ENCODE results near the gene PRDM11.

Gene PRDM11

DNA sequence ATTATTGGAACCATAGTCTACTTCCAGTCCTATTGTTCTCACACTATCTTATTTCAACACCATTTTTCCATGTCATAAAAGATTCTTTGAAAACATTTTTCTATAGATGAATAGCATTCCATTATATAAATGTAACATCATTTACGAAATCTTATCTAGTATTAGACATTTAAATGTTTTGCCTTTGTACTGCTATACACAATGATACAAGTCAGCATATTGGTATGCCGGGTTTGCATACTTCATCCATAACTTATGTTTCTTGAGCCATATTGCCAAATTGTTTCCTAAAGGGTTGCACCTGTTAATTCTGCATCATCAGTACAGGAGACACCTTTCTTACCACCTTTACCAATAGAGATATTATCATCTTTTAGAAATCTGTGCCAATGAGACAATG lies 71.6 kb downstream of the PRDM11 start:
- TF ChIP-seq, protein P1, sequence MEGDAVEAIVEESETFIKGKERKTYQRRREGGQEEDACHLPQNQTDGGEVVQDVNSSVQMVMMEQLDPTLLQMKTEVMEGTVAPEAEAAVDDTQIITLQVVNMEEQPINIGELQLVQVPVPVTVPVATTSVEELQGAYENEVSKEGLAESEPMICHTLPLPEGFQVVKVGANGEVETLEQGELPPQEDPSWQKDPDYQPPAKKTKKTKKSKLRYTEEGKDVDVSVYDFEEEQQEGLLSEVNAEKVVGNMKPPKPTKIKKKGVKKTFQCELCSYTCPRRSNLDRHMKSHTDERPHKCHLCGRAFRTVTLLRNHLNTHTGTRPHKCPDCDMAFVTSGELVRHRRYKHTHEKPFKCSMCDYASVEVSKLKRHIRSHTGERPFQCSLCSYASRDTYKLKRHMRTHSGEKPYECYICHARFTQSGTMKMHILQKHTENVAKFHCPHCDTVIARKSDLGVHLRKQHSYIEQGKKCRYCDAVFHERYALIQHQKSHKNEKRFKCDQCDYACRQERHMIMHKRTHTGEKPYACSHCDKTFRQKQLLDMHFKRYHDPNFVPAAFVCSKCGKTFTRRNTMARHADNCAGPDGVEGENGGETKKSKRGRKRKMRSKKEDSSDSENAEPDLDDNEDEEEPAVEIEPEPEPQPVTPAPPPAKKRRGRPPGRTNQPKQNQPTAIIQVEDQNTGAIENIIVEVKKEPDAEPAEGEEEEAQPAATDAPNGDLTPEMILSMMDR (IDR thresholded peaks at IDR 0.05), result no peak
- no peaks in the 10 kb centered on the region for H3K36me3 ChIP-seq (ENCODE audit: control insufficient read depth, insufficient read depth, low read length)

DNA sequence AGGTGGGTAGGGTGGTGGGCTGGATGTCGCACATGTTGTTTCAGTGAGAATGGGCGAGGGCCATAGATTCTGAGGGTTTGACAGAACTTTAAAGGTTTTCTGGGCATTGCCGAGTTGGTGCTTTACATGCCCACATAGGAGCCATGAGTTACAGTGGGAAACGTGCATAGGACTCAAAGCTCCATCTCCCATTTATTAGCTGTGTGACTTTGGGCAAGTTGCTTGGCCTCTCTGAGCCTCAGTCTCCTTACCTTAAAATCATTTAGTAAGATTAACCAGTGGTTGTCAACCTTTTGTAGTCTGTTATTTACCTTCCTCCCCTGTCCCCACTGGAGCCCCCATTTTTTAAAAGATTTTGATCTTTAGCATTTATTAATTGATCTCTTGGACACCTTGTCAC lies 72.3 kb downstream of the PRDM11 start:
- no peak overlapping the region for H3K9ac ChIP-seq
- H3K27ac ChIP-seq, result no peak overlapping the region
- TF ChIP-seq, protein P1 (IDR thresholded peaks at IDR 0.05), result no peak
- H3K79me2 ChIP-seq, result no peaks in the 10 kb centered on the region
- no peak overlapping the region for H3K4me3 ChIP-seq (ENCODE audit: low read depth, low read length)
- H2AFZ ChIP-seq, result no peak overlapping the region
- no peaks in the 10 kb centered on the region for H3K9me3 ChIP-seq (ENCODE audit: control insufficient read depth, low read length)
- no peaks in the 10 kb centered on the region for H3K36me3 ChIP-seq (ENCODE audit: control insufficient read depth, insufficient read depth, low read length)
- H3K4me2 ChIP-seq (ENCODE audit: low read length), result no peak overlapping the region
- H3K27me3 ChIP-seq (ENCODE audit: control insufficient read depth, insufficient read depth, low read length), result no peaks in the 10 kb centered on the region
- no peaks in the 10 kb centered on the region for H3K4me1 ChIP-seq

More for the DNA sequence above, 71.6 kb downstream of the PRDM11 start:
- Histone ChIP-seq H3K9ac (no peak overlapping the region), H3K27me3 (ENCODE audit: control insufficient read depth, insufficient read depth, low read length) (no peaks in the 10 kb centered on the region), H3K9me3 (ENCODE audit: control insufficient read depth, low read length) (no peaks in the 10 kb centered on the region), H3K4me2 (ENCODE audit: low read length) (no peak overlapping the region), H3K4me1 (no peaks in the 10 kb centered on the region), H3K79me2 (no peaks in the 10 kb centered on the region), H3K4me3 (ENCODE audit: low read depth, low read length) (no peak overlapping the region), H2AFZ (no peak overlapping the region), H3K27ac (no peak overlapping the region)

DNA sequence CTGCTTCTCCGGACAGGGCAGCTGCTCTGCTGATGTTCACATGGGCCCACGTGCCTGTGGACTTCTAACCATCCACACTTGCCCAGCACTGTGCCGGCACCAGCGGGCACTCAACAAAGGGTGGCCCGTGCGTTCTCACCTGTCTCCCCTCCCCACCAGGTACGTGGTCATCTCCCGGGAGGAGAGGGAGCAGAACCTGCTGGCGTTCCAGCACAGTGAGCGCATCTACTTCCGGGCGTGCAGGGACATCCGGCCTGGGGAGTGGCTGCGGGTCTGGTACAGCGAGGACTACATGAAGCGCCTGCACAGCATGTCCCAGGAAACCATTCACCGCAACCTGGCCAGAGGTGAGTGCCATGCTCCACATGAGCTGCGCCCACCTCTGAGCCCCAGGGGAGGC lies 73.0 kb downstream of the PRDM11 start:
- Histone ChIP-seq H3K27ac (no peak overlapping the region), H3K4me1 (no peaks in the 10 kb centered on the region), H3K9me3 (ENCODE audit: control insufficient read depth, low read length) (no peaks in the 10 kb centered on the region), H3K79me2 (no peaks in the 10 kb centered on the region), H3K27me3 (ENCODE audit: control insufficient read depth, insufficient read depth, low read length) (no peaks in the 10 kb centered on the region), H3K4me2 (ENCODE audit: low read length) (no peak overlapping the region), H3K4me3 (ENCODE audit: low read depth, low read length) (no peak overlapping the region), H2AFZ (no peak overlapping the region), H3K9ac (no peak overlapping the region), H3K36me3 (ENCODE audit: control insufficient read depth, insufficient read depth, low read length) (no peaks in the 10 kb centered on the region)
- TF ChIP-seq, protein P1 (IDR thresholded peaks at IDR 0.05), result no peak

DNA sequence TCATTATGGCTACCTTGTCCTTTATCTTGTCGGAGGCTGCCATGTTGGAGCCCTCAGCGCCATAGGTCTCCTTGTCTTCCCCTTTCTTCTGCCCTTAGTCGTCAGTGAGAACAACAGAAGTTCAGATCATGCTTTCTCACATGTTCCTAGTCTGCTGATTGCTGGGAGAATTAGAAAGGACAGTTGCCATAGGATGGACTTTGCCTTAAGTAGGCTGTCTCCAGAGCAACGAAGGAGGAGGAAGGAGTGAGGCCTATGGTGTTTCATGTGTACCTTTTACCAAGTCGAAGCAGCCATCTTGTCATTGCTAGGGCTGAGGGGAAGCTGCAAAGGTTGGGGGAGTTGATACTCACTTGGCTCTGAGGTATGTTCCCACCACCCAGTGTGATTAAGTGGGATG lies 77.1 kb downstream of the PRDM11 start:
- Histone ChIP-seq H2AFZ (no peak overlapping the region), H3K27me3 (ENCODE audit: control insufficient read depth, insufficient read depth, low read length) (no peaks in the 10 kb centered on the region), H3K4me1 (no peaks in the 10 kb centered on the region), H3K9ac (no peak overlapping the region), H3K9me3 (ENCODE audit: control insufficient read depth, low read length) (no peaks in the 10 kb centered on the region), H3K4me2 (ENCODE audit: low read length) (no peak overlapping the region), H3K27ac (no peak overlapping the region), H3K36me3 (ENCODE audit: control insufficient read depth, insufficient read depth, low read length) (no peaks in the 10 kb centered on the region), H3K4me3 (ENCODE audit: low read depth, low read length) (no peak overlapping the region), H3K79me2 (no peaks in the 10 kb centered on the region)
- TF ChIP-seq, protein P1 (IDR thresholded peaks at IDR 0.05), result no peak

DNA sequence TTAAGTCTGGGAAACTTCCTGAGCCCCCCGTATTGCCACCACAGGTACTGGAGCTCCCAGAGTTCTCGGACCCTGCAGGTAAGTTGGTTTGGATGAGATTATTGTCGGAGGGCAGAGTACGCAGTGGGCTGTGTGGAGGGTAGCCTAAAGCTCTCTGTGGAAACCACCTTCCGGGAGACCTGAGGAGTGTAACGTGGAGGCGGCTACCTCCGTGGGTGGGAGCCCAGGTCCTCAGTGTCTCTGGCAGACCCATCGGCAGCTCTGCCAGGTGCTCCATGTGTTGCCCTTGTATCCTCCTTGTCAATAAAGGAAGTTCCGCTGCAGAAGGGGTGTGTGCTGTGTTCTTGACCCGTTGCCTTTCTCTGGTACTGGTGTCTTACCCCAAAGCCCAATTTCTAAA lies 78.3 kb downstream of the PRDM11 start:
- no peaks in the 10 kb centered on the region for H3K36me3 ChIP-seq (ENCODE audit: control insufficient read depth, insufficient read depth, low read length)

More for the DNA sequence above, 78.3 kb downstream of the PRDM11 start:
- H2AFZ ChIP-seq, result no peak overlapping the region
- H3K27ac ChIP-seq, result no peak overlapping the region
- H3K4me1 ChIP-seq, result no peaks in the 10 kb centered on the region
- H3K4me2 ChIP-seq (ENCODE audit: low read length), result no peak overlapping the region
- no peaks in the 10 kb centered on the region for H3K9me3 ChIP-seq (ENCODE audit: control insufficient read depth, low read length)
- no peak overlapping the region for H3K9ac ChIP-seq
- H3K79me2 ChIP-seq, result no peaks in the 10 kb centered on the region
- no peak overlapping the region for H3K4me3 ChIP-seq (ENCODE audit: low read depth, low read length)
- TF ChIP-seq, protein P1 (IDR thresholded peaks at IDR 0.05), result no peak
- no peaks in the 10 kb centered on the region for H3K27me3 ChIP-seq (ENCODE audit: control insufficient read depth, insufficient read depth, low read length)

All from parathyroid adenoma (tissue), 2 donors.